IPS-18a (cell line): ENCODE results near the gene GCKR.
A peak's percentile ranks its signal among the peaks of the same experiment; 100 is the strongest.

ENCODE experiments used
- H3K27ac ChIP-seq: one replicate; pipeline ENCODE4 v1.5.1; 2013; ENCODE audit warnings: low read length
- H3K27me3 ChIP-seq: one replicate; pipeline ENCODE4 v1.6.1; 2013; ENCODE audit warnings: mild to moderate bottlenecking, low read length; ENCODE audit not compliant: control insufficient read depth, insufficient read depth
- H3K36me3 ChIP-seq: one replicate; pipeline ENCODE4 v1.6.1; 2013; ENCODE audit warnings: low read depth, low read length; ENCODE audit not compliant: control insufficient read depth
- H3K4me1 ChIP-seq: one replicate; pipeline ENCODE4 v1.6.1; 2013; ENCODE audit warnings: low read depth, low read length; ENCODE audit not compliant: control insufficient read depth
- H3K4me3 ChIP-seq: one replicate; pipeline ENCODE4 v1.5.1; 2013; ENCODE audit warnings: low read length
- H3K9ac ChIP-seq: one replicate; pipeline ENCODE4 v1.6.1; 2013; ENCODE audit warnings: mild to moderate bottlenecking, low read length, moderate library complexity
- H3K9me3 ChIP-seq: one replicate; pipeline ENCODE4 v1.6.1; 2013; ENCODE audit warnings: low read depth, low read length; ENCODE audit not compliant: control insufficient read depth

Gene GCKR

GRCh38 chr2:27496357-27497287 is at the start of gene GCKR:
Gene GCKR (plus strand): TSS chr2:27496839. CDS start chr2:27496905, 66 bp downstream.
- peak within 1 kb of the TSS; percentile 76 for H3K4me3 ChIP-seq
- H3K27ac ChIP-seq: no peak within 1 kb of the TSS
- no peak within 1 kb of the TSS for H3K9ac ChIP-seq
- H3K9me3 ChIP-seq: no peaks in the 10 kb centered on the region
- peaks cover 37% of the 10 kb centered on the region for H3K27me3 ChIP-seq
- H3K4me1 ChIP-seq: no peaks in the 10 kb centered on the region
- no peaks in the 10 kb centered on the region for H3K36me3 ChIP-seq

- Histone ChIP-seq H3K27me3 (no peaks in the 10 kb centered on the region), H3K9ac (no peak overlapping the region), H3K4me1 (no peaks in the 10 kb centered on the region), H3K36me3 (peaks cover 7% of the 10 kb centered on the region), H3K27ac (no peak overlapping the region), H3K9me3 (no peaks in the 10 kb centered on the region), H3K4me3 (no peak overlapping the region)
Measured at GRCh38 chr2:27448381-27448780, 48.3 kb upstream of the GCKR start.

- H3K4me3 ChIP-seq: no peak overlapping the region
- H3K27me3 ChIP-seq: no peaks in the 10 kb centered on the region
- no peaks in the 10 kb centered on the region for H3K9me3 ChIP-seq
- peaks cover 7% of the 10 kb centered on the region for H3K36me3 ChIP-seq
- H3K4me1 ChIP-seq: no peaks in the 10 kb centered on the region
- H3K9ac ChIP-seq: no peak overlapping the region
- no peak overlapping the region for H3K27ac ChIP-seq
Measured at GRCh38 chr2:27451095-27451494, 45.5 kb upstream of the GCKR start.

GRCh38 chr2:27453968-27454367 is 42.7 kb upstream of the GCKR start:
- Histone ChIP-seq H3K27ac (no peak overlapping the region), H3K9ac (no peak overlapping the region), H3K9me3 (no peaks in the 10 kb centered on the region), H3K4me3 (no peak overlapping the region), H3K36me3 (peaks cover 6% of the 10 kb centered on the region), H3K4me1 (no peaks in the 10 kb centered on the region), H3K27me3 (no peaks in the 10 kb centered on the region)

GRCh38 chr2:27461118-27461517 is 35.5 kb upstream of the GCKR start:
- Histone ChIP-seq H3K4me3 (no peak overlapping the region), H3K9me3 (no peaks in the 10 kb centered on the region), H3K27ac (no peak overlapping the region), H3K27me3 (no peaks in the 10 kb centered on the region), H3K4me1 (no peaks in the 10 kb centered on the region), H3K36me3 (peaks cover 3% of the 10 kb centered on the region), H3K9ac (no peak overlapping the region)

GRCh38 chr2:27464443-27464842 is 32.2 kb upstream of the GCKR start:
- Histone ChIP-seq H3K27ac (no peak overlapping the region), H3K4me3 (no peak overlapping the region), H3K9ac (no peak overlapping the region), H3K36me3 (no peaks in the 10 kb centered on the region), H3K4me1 (no peaks in the 10 kb centered on the region), H3K27me3 (no peaks in the 10 kb centered on the region), H3K9me3 (no peaks in the 10 kb centered on the region)

- no peaks in the 10 kb centered on the region for H3K9me3 ChIP-seq
- H3K36me3 ChIP-seq: peaks cover 8% of the 10 kb centered on the region
- H3K4me3 ChIP-seq: no peak overlapping the region
- H3K27me3 ChIP-seq: no peaks in the 10 kb centered on the region
- no peak overlapping the region for H3K9ac ChIP-seq
- no peak overlapping the region for H3K27ac ChIP-seq
- H3K4me1 ChIP-seq: no peaks in the 10 kb centered on the region
Measured at GRCh38 chr2:27471961-27472360, 24.7 kb upstream of the GCKR start.

GRCh38 chr2:27485496-27485895 is 11.1 kb upstream of the GCKR start:
- no peak overlapping the region for H3K27ac ChIP-seq
- H3K9ac ChIP-seq: no peak overlapping the region
- no peaks in the 10 kb centered on the region for H3K27me3 ChIP-seq
- peaks cover 10% of the 10 kb centered on the region for H3K4me1 ChIP-seq
- H3K9me3 ChIP-seq: no peaks in the 10 kb centered on the region
- no peaks in the 10 kb centered on the region for H3K36me3 ChIP-seq
- H3K4me3 ChIP-seq: no peak overlapping the region

- Histone ChIP-seq H3K27me3 (peaks cover 10% of the 10 kb centered on the region), H3K4me3 (peak overlapping the region; percentile 90), H3K9me3 (no peaks in the 10 kb centered on the region), H3K36me3 (no peaks in the 10 kb centered on the region), H3K4me1 (peaks cover 10% of the 10 kb centered on the region), H3K27ac (peak overlapping the region; percentile 73), H3K9ac (peak overlapping the region; percentile 70)
Measured at GRCh38 chr2:27489118-27489497, 7.5 kb upstream of the GCKR start.

- Histone ChIP-seq H3K27me3 (peaks cover 16% of the 10 kb centered on the region), H3K4me3 (peak within 1 kb of the TSS; percentile 90), H3K27ac (peak within 1 kb of the TSS; percentile 73), H3K9ac (peak within 1 kb of the TSS; percentile 70), H3K9me3 (no peaks in the 10 kb centered on the region), H3K4me1 (peaks cover 10% of the 10 kb centered on the region), H3K36me3 (no peaks in the 10 kb centered on the region)
Measured at GRCh38 chr2:27489498-27490397, 6.9 kb upstream of the GCKR start, which contains the start of gene IFT172. Gene IFT172 (minus strand): TSS chr2:27489743. CDS start chr2:27489653, 90 bp downstream.

- no peaks in the 10 kb centered on the region for H3K36me3 ChIP-seq
- H3K9ac ChIP-seq: no peak overlapping the region
- H3K27me3 ChIP-seq: peaks cover 37% of the 10 kb centered on the region
- H3K9me3 ChIP-seq: no peaks in the 10 kb centered on the region
- H3K4me1 ChIP-seq: peaks cover 10% of the 10 kb centered on the region
- H3K4me3 ChIP-seq: no peak overlapping the region
- no peak overlapping the region for H3K27ac ChIP-seq
Measured at GRCh38 chr2:27492557-27492956, 4.1 kb upstream of the GCKR start.
